HCT116 (cell line): ENCODE measurements around the gene CYP1A1. TPM values are rescaled to one million over a fixed set of nuclear protein-coding genes. Genes with fewer than 3 reads are reported as not detected.

ENCODE experiments used
- ATAC-seq: fragments of 200-7000 bp; cut with Tn5 transposase; 2 replicates; pipeline ENCODE4 v1.9.1; 2020; ENCODE audit warnings: mild to moderate bottlenecking, moderate library complexity
- BruUV-seq: library from RNA; stranded (reverse); fragments of 400-500 nt; replicated peaks from 2 replicates; lab custom pipeline; 2021; lab: Mats Ljungman, UMichigan
- CTCF ChIA-PET: fragments of 300-600 bp; sonication (Branson Sonifier 250); formaldehyde crosslinking; loops from one replicate; lab custom pipeline; 2021; ENCODE audit warnings: antibody characterized with exemption; lab: Charles Lee
- POLR2A ChIA-PET: fragments of 300-600, 350-600 bp; sonication (Branson Sonifier 250); formaldehyde crosslinking; loops from one replicate; lab custom pipeline; 2021; ENCODE audit warnings: antibody characterized with exemption; lab: Charles Lee
- RAD21 ChIA-PET, 2 experiments: fragments of 300-600 bp; sonication (Branson Sonifier 250); formaldehyde crosslinking; loops; one replicate each; lab custom pipeline; 2023; ENCODE audit warnings: low total read pairs in 2 of 2; ENCODE audit not compliant: uncharacterized antibody in 2 of 2, unreplicated experiment in 2 of 2, low non-redundant PET in 1 of 2; lab: Charles Lee
- DNase-seq: peaks from one replicate; pipeline ENCODE4 v3.0.0-alpha.2; 2010; ENCODE audit warnings: low read depth, low spot score
- H2AFZ ChIP-seq: fragments of 200-600 bp; shearing (Covaris generic), sonication (generic); 2 replicates; pipeline ENCODE4 v1.6.1; 2017; ENCODE audit warnings: low read depth, mixed run types, mixed read lengths, antibody characterized with exemption, low read length; ENCODE audit not compliant: poor library complexity, severe bottlenecking
- H3K27ac ChIP-seq: 2 replicates; pipeline ENCODE4 v1.5.1; 2012; ENCODE audit warnings: low read depth, low read length
- H3K27me3 ChIP-seq: fragments of 200-600 bp; sonication (generic); 2 replicates; pipeline ENCODE4 v1.6.1; 2016; ENCODE audit warnings: mixed run types, low read length, mixed read lengths; ENCODE audit not compliant: insufficient read depth
- H3K36me3 ChIP-seq, 2 experiments: fragments of 200-500 bp in 1 of 2; fragments of 200-600 bp in 1 of 2; sonication (Bioruptor generic) in 1 of 2; sonication (generic) in 1 of 2; 2 replicates each; pipeline versions ENCODE4 v1.5.1 to v1.6.1; 2014 to 2016; ENCODE audit warnings: low read length in 2 of 2, inconsistent platforms in 1 of 2, mixed read lengths in 1 of 2, mixed run types in 1 of 2; ENCODE audit not compliant: insufficient read depth in 2 of 2, control insufficient read depth in 1 of 2
- H3K4me1 ChIP-seq, 2 experiments: fragments of 200-600 bp in 1 of 2; sonication (generic) in 1 of 2; 2 replicates each; pipeline versions ENCODE4 v1.5.1 to v1.6.1; 2012 to 2017; ENCODE audit warnings: low read length in 2 of 2, inconsistent platforms in 1 of 2, mild to moderate bottlenecking in 1 of 2, mixed read lengths in 1 of 2, mixed run types in 1 of 2, moderate library complexity in 1 of 2; ENCODE audit not compliant: insufficient read depth in 2 of 2, control insufficient read depth in 1 of 2
- H3K4me2 ChIP-seq: fragments of 200-600 bp; sonication (generic); 2 replicates; pipeline ENCODE4 v1.6.1; 2017; ENCODE audit warnings: mixed run types, low read length, mixed read lengths
- H3K4me3 ChIP-seq, 2 experiments: fragments of 200-600 bp in 1 of 2; sonication (generic) in 1 of 2; replicated peaks in 1 of 2; 2 replicates each; pipeline ENCODE4 v1.5.1; 2011 to 2016; ENCODE audit warnings: low read length in 2 of 2, control low read depth in 1 of 2, low read depth in 1 of 2, mild to moderate bottlenecking in 1 of 2, mixed read lengths in 1 of 2, mixed run types in 1 of 2
- H3K79me2 ChIP-seq: fragments of 200-600 bp; sonication (generic); 2 replicates; pipeline ENCODE4 v1.6.1; 2017; ENCODE audit warnings: mild to moderate bottlenecking, mixed run types, low read length, moderate library complexity, mixed read lengths; ENCODE audit not compliant: insufficient read depth
- H3K9ac ChIP-seq: fragments of 200-600 bp; sonication (generic); 2 replicates; pipeline ENCODE4 v1.6.1; 2016; ENCODE audit warnings: low read length, mixed read lengths
- H3K9me2 ChIP-seq: fragments of 200-600 bp; sonication (generic), shearing (Covaris generic); 2 replicates; pipeline ENCODE4 v1.6.1; 2017; ENCODE audit warnings: mixed run types, mild to moderate bottlenecking, moderate library complexity; ENCODE audit not compliant: insufficient read depth
- H3K9me3 ChIP-seq, 2 experiments: fragments of 200-500 bp in 1 of 2; fragments of 200-600 bp in 1 of 2; sonication (Bioruptor generic) in 1 of 2; sonication (generic) in 1 of 2; 2 replicates each; pipeline ENCODE4 v1.6.1; 2014 to 2017; ENCODE audit warnings: low read length in 2 of 2, mixed read lengths in 2 of 2, inconsistent platforms in 1 of 2, low read depth in 1 of 2, mild to moderate bottlenecking in 1 of 2, mixed run types in 1 of 2, moderate library complexity in 1 of 2; ENCODE audit not compliant: control insufficient read depth in 1 of 2, insufficient read depth in 1 of 2
- H4K20me1 ChIP-seq: fragments of 200-600 bp; sonication (generic), shearing (Covaris generic); 2 replicates; pipeline ENCODE4 v1.6.1; 2017; ENCODE audit warnings: mixed run types, mild to moderate bottlenecking, moderate library complexity; ENCODE audit not compliant: insufficient read depth
- CBX3 ChIP-seq: IDR thresholded peaks from 2 replicates; pipeline ENCODE4 v1.6.1; 2012; ENCODE audit warnings: low read depth
- EGR1 ChIP-seq: IDR thresholded peaks from 2 replicates; pipeline ENCODE4 v1.6.1; 2012; ENCODE audit warnings: low read depth
- EZH2 ChIP-seq: fragments of 200-600 bp; sonication (generic); IDR thresholded peaks from 2 replicates; pipeline ENCODE4 v1.6.1; 2017; ENCODE audit warnings: antibody characterized with exemption, mixed run types
- FOSL1 ChIP-seq: IDR thresholded peaks from 2 replicates; pipeline ENCODE4 v1.6.1; 2012; ENCODE audit warnings: low read depth
- POLR2A ChIP-seq: IDR thresholded peaks from 2 replicates; pipeline ENCODE4 v1.7.0; 2011; ENCODE audit warnings: borderline replicate concordance; ENCODE audit not compliant: insufficient read depth, insufficient read length; ENCODE audit errors: extremely low read depth
- POLR2AphosphoS5 ChIP-seq: IDR thresholded peaks from 2 replicates; pipeline ENCODE4 v1.6.1; 2011; ENCODE audit warnings: mild to moderate bottlenecking, low read depth, low read length, moderate library complexity
- RAD21 ChIP-seq: IDR thresholded peaks from 2 replicates; pipeline ENCODE4 v1.6.1; 2012; ENCODE audit warnings: low read depth, mild to moderate bottlenecking
- REST ChIP-seq: IDR thresholded peaks from 2 replicates; pipeline ENCODE4 v1.6.1; 2012; ENCODE audit warnings: low read depth
- SP1 ChIP-seq: IDR thresholded peaks from 2 replicates; pipeline ENCODE4 v1.6.1; 2012; ENCODE audit warnings: low read depth
- SRF ChIP-seq: IDR thresholded peaks from 2 replicates; pipeline ENCODE4 v1.6.1; 2012; ENCODE audit warnings: low read depth
- TCF7L2 ChIP-seq: IDR thresholded peaks from 2 replicates; pipeline ENCODE4 v1.7.0; 2011; ENCODE audit warnings: borderline replicate concordance, inconsistent platforms; ENCODE audit not compliant: insufficient read depth, insufficient read length; ENCODE audit errors: extremely low read depth
- ZFX ChIP-seq: fragments of 450-650 bp; IDR thresholded peaks from 2 replicates; pipeline ENCODE4 v1.6.1; 2017
- ZNF274 ChIP-seq: fragments of 200-500 bp; sonication (Bioruptor generic); IDR thresholded peaks from 2 replicates; pipeline ENCODE4 v1.6.1; 2014; ENCODE audit warnings: mild to moderate bottlenecking, low read depth, low read length, inconsistent platforms
- intact Hi-C: fragments of 100-400 bp; cut with micrococcal nuclease; formaldehyde crosslinking; loops from 2 replicates; pipeline ENCODE4 v1.10.0; 2022
- total RNA-seq: library from RNA; stranded (reverse); gene quantifications from one replicate; pipeline ENCODE4 v1.2.1, GENCODE V29; 2021; ENCODE audit not compliant: unreplicated experiment
- TF ChIP-seq, protein P1 (sequence below): IDR thresholded peaks from 2 replicates; pipeline ENCODE4 v1.6.1; 2012
- TF ChIP-seq, protein P2 (sequence below): IDR thresholded peaks from 2 replicates; pipeline ENCODE4 v1.6.1; 2011; ENCODE audit warnings: mild to moderate bottlenecking, low read length, moderate library complexity; ENCODE audit not compliant: insufficient replicate concordance; ENCODE audit errors: extremely low read depth

Gene CYP1A1
- total RNA-seq, 1 experiment from 2014 or later: 1.5 TPM

GRCh38 chr15:74709011-74709410 is 16.3 kb downstream of the CYP1A1 start:
- H3K36me3 ChIP-seq: no peaks in the 10 kb centered on the region
- no peak overlapping the region for H3K27ac ChIP-seq
- no peak overlapping the region for H3K9ac ChIP-seq
- no peak for ATAC-seq
- H3K4me3 ChIP-seq: no peak overlapping the region
- H3K79me2 ChIP-seq: no peaks in the 10 kb centered on the region
- no peak for DNase-seq
- intact Hi-C loops: no loop called here
- no peaks in the 10 kb centered on the region for H3K4me1 ChIP-seq
- ChIA-PET POLR2A (no interaction called here), RAD21 (no interaction called here), CTCF (no interaction called here)
- H4K20me1 ChIP-seq: no peaks in the 10 kb centered on the region
- H3K9me3 ChIP-seq: no peaks in the 10 kb centered on the region
- no peak overlapping the region for H3K4me2 ChIP-seq
- no peaks in the 10 kb centered on the region for H3K27me3 ChIP-seq
- H3K9me2 ChIP-seq: no peaks in the 10 kb centered on the region
- TF ChIP-seq EZH2 (no peak), REST (no peak), ZFX (no peak), TCF7L2 (no peak), SP1 (no peak), FOSL1 (no peak), POLR2AphosphoS5 (no peak), ZNF274 (no peak), POLR2A (no peak), EGR1 (no peak), CBX3 (no peak), RAD21 (no peak), SRF (no peak)
- TF ChIP-seq, protein P1, sequence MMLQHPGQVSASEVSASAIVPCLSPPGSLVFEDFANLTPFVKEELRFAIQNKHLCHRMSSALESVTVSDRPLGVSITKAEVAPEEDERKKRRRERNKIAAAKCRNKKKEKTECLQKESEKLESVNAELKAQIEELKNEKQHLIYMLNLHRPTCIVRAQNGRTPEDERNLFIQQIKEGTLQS: no peak
- TF ChIP-seq, protein P2, sequence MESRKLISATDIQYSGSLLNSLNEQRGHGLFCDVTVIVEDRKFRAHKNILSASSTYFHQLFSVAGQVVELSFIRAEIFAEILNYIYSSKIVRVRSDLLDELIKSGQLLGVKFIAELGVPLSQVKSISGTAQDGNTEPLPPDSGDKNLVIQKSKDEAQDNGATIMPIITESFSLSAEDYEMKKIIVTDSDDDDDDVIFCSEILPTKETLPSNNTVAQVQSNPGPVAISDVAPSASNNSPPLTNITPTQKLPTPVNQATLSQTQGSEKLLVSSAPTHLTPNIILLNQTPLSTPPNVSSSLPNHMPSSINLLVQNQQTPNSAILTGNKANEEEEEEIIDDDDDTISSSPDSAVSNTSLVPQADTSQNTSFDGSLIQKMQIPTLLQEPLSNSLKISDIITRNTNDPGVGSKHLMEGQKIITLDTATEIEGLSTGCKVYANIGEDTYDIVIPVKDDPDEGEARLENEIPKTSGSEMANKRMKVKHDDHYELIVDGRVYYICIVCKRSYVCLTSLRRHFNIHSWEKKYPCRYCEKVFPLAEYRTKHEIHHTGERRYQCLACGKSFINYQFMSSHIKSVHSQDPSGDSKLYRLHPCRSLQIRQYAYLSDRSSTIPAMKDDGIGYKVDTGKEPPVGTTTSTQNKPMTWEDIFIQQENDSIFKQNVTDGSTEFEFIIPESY: no peak
- no peak overlapping the region for H2AFZ ChIP-seq
- BruUV-seq: no TSS peak
